ENCODE results near the gene MFSD2B.
"Not testable (repeated sequence)": the region's sequence is repeated elsewhere in the genome, so short reads cannot be mapped to it uniquely, and the experiment has no call there.

MFSD2B gene

DNA sequence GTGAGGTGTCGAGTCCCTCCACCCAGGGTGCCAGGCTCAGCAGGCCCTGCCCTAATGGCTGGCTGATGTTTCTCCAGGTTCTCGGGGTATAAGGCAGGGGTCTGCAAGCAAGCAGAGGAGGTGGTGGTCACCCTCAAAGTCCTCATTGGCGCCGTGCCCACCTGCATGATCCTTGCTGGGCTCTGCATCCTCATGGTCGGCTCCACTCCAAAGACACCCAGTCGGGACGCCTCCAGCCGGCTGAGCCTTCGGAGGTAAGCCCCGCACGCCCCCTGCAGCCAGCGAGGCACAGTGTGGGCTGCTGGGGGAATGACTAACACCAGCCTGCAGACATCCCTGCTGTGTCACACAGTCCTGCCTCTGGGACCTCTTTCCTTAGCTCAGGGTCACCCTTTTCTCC, 14.1 kb downstream of the MFSD2B start:
- H3K36me3 Mint-ChIP-seq (ENCODE audit: insufficient read depth), result peaks cover 12% of the 10 kb centered on the region
- DNase-seq (no peak), ATAC-seq (replicated peaks) (no peak)
- peaks cover 3 to 4% of the 10 kb centered on the region in 2 donors for H3K4me1 Mint-ChIP-seq (ENCODE audit: low read depth in 2 of 2)
- no peaks in the 10 kb centered on the region for H3K27me3 Mint-ChIP-seq
- peak overlapping the region; percentile 7 to 70 for H3K27ac Mint-ChIP-seq
- H3K4me3 Mint-ChIP-seq, result no peak overlapping the region
- H3K9me3 Mint-ChIP-seq, result no peaks in the 10 kb centered on the region

- peak overlapping the region in 1 of 2 donors; percentile 70 for H3K27ac Mint-ChIP-seq
- peaks cover 13% of the 10 kb centered on the region for H3K36me3 Mint-ChIP-seq (ENCODE audit: insufficient read depth)
- DNase-seq (no peak), ATAC-seq (replicated peaks) (no peak)
- H3K4me3 Mint-ChIP-seq, result no peak overlapping the region
- H3K27me3 Mint-ChIP-seq, result no peaks in the 10 kb centered on the region
- peaks cover 3 to 4% of the 10 kb centered on the region in 2 donors for H3K4me1 Mint-ChIP-seq (ENCODE audit: low read depth in 2 of 2)
- H3K9me3 Mint-ChIP-seq, result no peaks in the 10 kb centered on the region
Observed at GRCh38 chr2:24024996-24025663, 15.2 kb downstream of the MFSD2B start.

- Mint-ChIP-seq H3K36me3 (ENCODE audit: insufficient read depth) (peaks cover 22% of the 10 kb centered on the region), H3K4me1 (ENCODE audit: low read depth in 2 of 2) (peaks cover 3 to 4% of the 10 kb centered on the region in 2 donors), H3K27ac (no peak overlapping the region), H3K9me3 (no peaks in the 10 kb centered on the region), H3K27me3 (no peaks in the 10 kb centered on the region), H3K4me3 (no peak overlapping the region)
- ATAC-seq (replicated peaks), result no peak
- no peak for DNase-seq
Observed at GRCh38 chr2:24026233-24026632, 16.3 kb downstream of the MFSD2B start.

GRCh38 chr2:24038786-24039499, 29.1 kb downstream of the MFSD2B start:
- H3K36me3 Mint-ChIP-seq (ENCODE audit: insufficient read depth), result peaks cover 13% of the 10 kb centered on the region
- no peaks in the 10 kb centered on the region for H3K27me3 Mint-ChIP-seq
- no peak for DNase-seq
- H3K27ac Mint-ChIP-seq, result no peak overlapping the region
- peaks cover 10 to 18% of the 10 kb centered on the region in 2 donors for H3K4me1 Mint-ChIP-seq (ENCODE audit: low read depth in 2 of 2)
- no peaks in the 10 kb centered on the region for H3K9me3 Mint-ChIP-seq
- ATAC-seq (replicated peaks), result no peak
- H3K4me3 Mint-ChIP-seq, result no peak overlapping the region

DNA sequence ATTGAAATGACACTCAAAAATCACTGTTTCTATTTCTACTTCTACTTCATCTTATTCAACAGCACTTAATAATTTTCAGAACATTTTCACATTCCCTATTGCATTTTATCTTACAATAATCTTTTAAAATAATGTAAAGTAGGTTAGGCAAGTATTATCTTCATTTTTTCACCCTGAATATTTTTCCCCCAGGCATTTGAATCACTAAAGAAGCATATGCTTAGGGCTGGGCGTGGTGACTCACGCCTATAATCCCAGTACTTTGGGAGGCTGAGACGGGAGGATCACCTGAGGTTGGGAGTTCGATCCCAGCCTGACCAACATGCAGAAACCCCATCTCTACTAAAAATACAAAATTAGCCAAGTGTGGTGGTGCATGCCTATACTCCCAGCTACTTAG, 30.6 kb downstream of the MFSD2B start:
- DNase-seq (no peak), ATAC-seq (replicated peaks) (no peak)
- Mint-ChIP-seq H3K27ac (no peak overlapping the region), H3K4me3 (no peak overlapping the region), H3K4me1 (ENCODE audit: low read depth in 2 of 2) (peaks cover 11 to 21% of the 10 kb centered on the region in 2 donors), H3K36me3 (ENCODE audit: insufficient read depth) (peaks cover 13% of the 10 kb centered on the region), H3K9me3 (no peaks in the 10 kb centered on the region), H3K27me3 (no peaks in the 10 kb centered on the region)

GRCh38 chr2:24043133-24043532, 33.2 kb downstream of the MFSD2B start:
- H3K9me3 Mint-ChIP-seq; ATAC-seq (replicated peaks); H3K4me3 Mint-ChIP-seq; DNase-seq; H3K27me3 Mint-ChIP-seq: not testable (repeated sequence)
- peaks cover 15% of the 10 kb centered on the region for H3K36me3 Mint-ChIP-seq (ENCODE audit: insufficient read depth)
- H3K4me1 Mint-ChIP-seq (ENCODE audit: low read depth in 2 of 2), result peaks cover 17 to 26% of the 10 kb centered on the region in 2 donors
- H3K27ac Mint-ChIP-seq, result peak overlapping the region in 1 of 2 donors; percentile 5

GRCh38 chr2:24045511-24046508, 35.9 kb downstream of the MFSD2B start:
- ATAC-seq (replicated peaks) (no peak), DNase-seq (no peak)
- no peaks in the 10 kb centered on the region for H3K9me3 Mint-ChIP-seq
- H3K27ac Mint-ChIP-seq, result no peak overlapping the region
- peaks cover 20 to 34% of the 10 kb centered on the region in 2 donors for H3K4me1 Mint-ChIP-seq (ENCODE audit: low read depth in 2 of 2)
- H3K27me3 Mint-ChIP-seq, result no peaks in the 10 kb centered on the region
- H3K36me3 Mint-ChIP-seq (ENCODE audit: insufficient read depth), result peaks cover 13% of the 10 kb centered on the region
- peak overlapping the region in 1 of 2 donors; percentile 99 for H3K4me3 Mint-ChIP-seq

DNA sequence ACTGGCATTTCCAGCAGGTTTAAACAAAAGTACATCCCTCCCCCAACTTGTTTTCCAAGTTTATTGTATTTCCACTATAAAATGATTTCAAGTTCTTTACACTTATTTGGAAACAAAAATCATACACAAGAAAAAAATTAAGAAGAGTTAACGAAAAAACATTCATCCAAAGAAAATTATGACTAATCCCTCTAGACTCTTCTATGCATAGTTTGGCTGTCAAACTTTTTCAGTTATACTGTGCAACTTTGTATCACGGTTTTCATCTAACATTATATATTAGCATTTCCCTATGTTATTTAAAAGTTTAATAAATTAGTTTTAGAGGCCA, 36.7 kb downstream of the MFSD2B start:
- Mint-ChIP-seq H3K27ac (peak overlapping the region; percentile 96 to 98), H3K36me3 (ENCODE audit: insufficient read depth) (peaks cover 13% of the 10 kb centered on the region), H3K27me3 (no peaks in the 10 kb centered on the region), H3K4me1 (ENCODE audit: low read depth in 2 of 2) (peaks cover 20 to 34% of the 10 kb centered on the region in 2 donors), H3K4me3 (peak overlapping the region; percentile 98 to 99), H3K9me3 (no peaks in the 10 kb centered on the region)
- DNase-seq (no peak), ATAC-seq (replicated peaks) (no peak)

GRCh38 chr2:24046930-24047702, 37.2 kb downstream of the MFSD2B start, which contains the start of gene WDCP:
WDCP (minus strand) TSS chr2:24047391; CDS start chr2:24039494, 7,897 bp downstream.
- H3K27me3 Mint-ChIP-seq, result no peaks in the 10 kb centered on the region
- no peaks in the 10 kb centered on the region for H3K9me3 Mint-ChIP-seq
- DNase-seq (peak; percentile 85 to 90 (median 88)), ATAC-seq (replicated peaks) (peak; percentile 98)
- peaks cover 20 to 34% of the 10 kb centered on the region in 2 donors for H3K4me1 Mint-ChIP-seq (ENCODE audit: low read depth in 2 of 2)
- H3K4me3 Mint-ChIP-seq, result peak within 1 kb of the TSS; percentile 98 to 99
- peak within 1 kb of the TSS; percentile 96 to 98 for H3K27ac Mint-ChIP-seq
- H3K36me3 Mint-ChIP-seq (ENCODE audit: insufficient read depth), result peaks cover 13% of the 10 kb centered on the region

GRCh38 chr2:24047703-24048033, 37.8 kb downstream of the MFSD2B start:
- Mint-ChIP-seq H3K4me3 (peak overlapping the region; percentile 98 to 99), H3K4me1 (ENCODE audit: low read depth in 2 of 2) (peaks cover 20 to 34% of the 10 kb centered on the region in 2 donors), H3K36me3 (ENCODE audit: insufficient read depth) (peaks cover 13% of the 10 kb centered on the region), H3K27ac (peak overlapping the region; percentile 96 to 98), H3K9me3 (no peaks in the 10 kb centered on the region), H3K27me3 (no peaks in the 10 kb centered on the region)
- no peak for ATAC-seq (replicated peaks)
- DNase-seq, result no peak

DNA sequence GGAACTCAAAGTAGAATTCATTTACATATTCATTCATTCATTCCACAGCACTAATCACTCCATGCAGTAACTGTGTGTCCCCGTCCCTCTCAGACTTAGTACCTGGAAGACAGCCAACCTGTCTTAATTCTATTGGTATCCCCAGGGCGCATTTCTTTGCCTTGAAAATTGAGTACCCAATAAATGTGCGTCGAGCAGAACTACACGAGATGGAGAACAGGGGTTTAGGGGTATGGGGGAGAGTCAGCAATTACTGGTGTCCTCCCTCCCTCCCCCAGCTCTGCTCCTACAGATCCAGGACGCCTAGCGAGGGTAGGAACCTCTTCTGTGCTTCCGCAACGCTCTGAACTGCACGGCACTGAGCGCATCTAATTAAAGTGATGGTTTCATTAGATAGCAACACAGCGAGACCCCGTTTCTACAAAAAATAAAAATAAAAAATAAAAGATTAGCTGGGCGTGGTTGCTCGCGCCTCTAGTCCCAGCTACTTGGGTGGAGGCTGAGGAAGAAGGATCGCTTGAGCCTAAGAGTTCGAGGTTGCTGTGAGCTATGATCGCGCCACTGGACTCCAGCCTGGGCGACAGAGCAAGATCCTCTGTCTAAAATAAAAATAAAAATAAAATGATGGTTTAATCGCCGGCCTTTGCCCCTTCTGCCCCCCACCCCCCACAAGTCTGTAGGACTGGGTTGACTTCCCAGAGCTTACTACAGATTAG, 39.0 kb downstream of the MFSD2B start:
- Mint-ChIP-seq H3K4me3 (no peak overlapping the region), H3K36me3 (ENCODE audit: insufficient read depth) (peaks cover 13% of the 10 kb centered on the region), H3K9me3 (no peaks in the 10 kb centered on the region), H3K27ac (peak overlapping the region in 1 of 2 donors; percentile 71), H3K27me3 (no peaks in the 10 kb centered on the region), H3K4me1 (ENCODE audit: low read depth in 2 of 2) (peaks cover 20 to 34% of the 10 kb centered on the region in 2 donors)
- no peak for DNase-seq
- no peak for ATAC-seq (replicated peaks)

GRCh38 chr2:24049485-24050021, 39.7 kb downstream of the MFSD2B start, which contains the start of gene FKBP1B:
FKBP1B (plus strand) TSS chr2:24049741; CDS start chr2:24049850, 109 bp downstream.
- peaks cover 20 to 34% of the 10 kb centered on the region in 2 donors for H3K4me1 Mint-ChIP-seq (ENCODE audit: low read depth in 2 of 2)

More at GRCh38 chr2:24049485-24050021, 39.7 kb downstream of the MFSD2B start, which contains the start of gene FKBP1B:
- peaks cover 13% of the 10 kb centered on the region for H3K36me3 Mint-ChIP-seq (ENCODE audit: insufficient read depth)
- peak; percentile 36 to 47 (median 42) for DNase-seq
- ATAC-seq (replicated peaks), result peak; percentile 21
- H3K9me3 Mint-ChIP-seq, result no peaks in the 10 kb centered on the region
- H3K27me3 Mint-ChIP-seq, result no peaks in the 10 kb centered on the region
- H3K27ac Mint-ChIP-seq, result peak within 1 kb of the TSS in 1 of 2 donors; percentile 71
- no peak within 1 kb of the TSS for H3K4me3 Mint-ChIP-seq
